ENCODE data around the gene UGDH.
"Not testable (repeated sequence)": the region's sequence is repeated elsewhere in the genome, so short reads cannot be mapped to it uniquely, and the experiment has no call there.

The UGDH gene

GRCh38 chr4:39504538-39504937, 22.7 kb downstream of the UGDH start:
- no peaks in the 10 kb centered on the region for H3K27me3 ChIP-seq (ENCODE audit: control insufficient read depth, insufficient read depth, low read length)
- H3K36me3 ChIP-seq (ENCODE audit: control insufficient read depth, insufficient read depth, low read length), result peaks cover 12% of the 10 kb centered on the region
- no peaks in the 10 kb centered on the region for H3K9me3 ChIP-seq (ENCODE audit: control insufficient read depth, low read length)
- H3K4me3 ChIP-seq (ENCODE audit: low read length), result no peak overlapping the region
- H3K4me1 ChIP-seq (ENCODE audit: control insufficient read depth, insufficient read depth, low read length), result no peaks in the 10 kb centered on the region
- no peak overlapping the region for H3K9ac ChIP-seq (ENCODE audit: low read length)

- not testable (repeated sequence) for H3K36me3 ChIP-seq (ENCODE audit: control insufficient read depth, insufficient read depth, low read length)
Observed at GRCh38 chr4:39502664-39503035, 24.6 kb downstream of the UGDH start.

GRCh38 chr4:39502019-39502663, 25.1 kb downstream of the UGDH start:
- Histone ChIP-seq H3K27me3 (ENCODE audit: control insufficient read depth, insufficient read depth, low read length) (no peaks in the 10 kb centered on the region), H3K4me3 (ENCODE audit: low read length) (no peak overlapping the region), H3K9ac (ENCODE audit: low read length) (no peak overlapping the region), H3K4me1 (ENCODE audit: control insufficient read depth, insufficient read depth, low read length) (no peaks in the 10 kb centered on the region), H3K9me3 (ENCODE audit: control insufficient read depth, low read length) (no peaks in the 10 kb centered on the region), H3K36me3 (ENCODE audit: control insufficient read depth, insufficient read depth, low read length) (peaks cover 5% of the 10 kb centered on the region)

More at GRCh38 chr4:39502664-39503035, 24.6 kb downstream of the UGDH start:
- H3K9me3 ChIP-seq (ENCODE audit: control insufficient read depth, low read length); H3K4me1 ChIP-seq (ENCODE audit: control insufficient read depth, insufficient read depth, low read length); H3K27me3 ChIP-seq (ENCODE audit: control insufficient read depth, insufficient read depth, low read length); H3K9ac ChIP-seq (ENCODE audit: low read length); H3K4me3 ChIP-seq (ENCODE audit: low read length): not testable (repeated sequence)

GRCh38 chr4:39498727-39499020, 28.6 kb downstream of the UGDH start:
- no peaks in the 10 kb centered on the region for H3K27me3 ChIP-seq (ENCODE audit: control insufficient read depth, insufficient read depth, low read length)
- no peaks in the 10 kb centered on the region for H3K36me3 ChIP-seq (ENCODE audit: control insufficient read depth, insufficient read depth, low read length)
- no peaks in the 10 kb centered on the region for H3K9me3 ChIP-seq (ENCODE audit: control insufficient read depth, low read length)
- no peak overlapping the region for H3K9ac ChIP-seq (ENCODE audit: low read length)
- H3K4me3 ChIP-seq (ENCODE audit: low read length), result no peak overlapping the region
- no peaks in the 10 kb centered on the region for H3K4me1 ChIP-seq (ENCODE audit: control insufficient read depth, insufficient read depth, low read length)

- Histone ChIP-seq H3K9ac (ENCODE audit: low read length) (no peak overlapping the region), H3K4me1 (ENCODE audit: control insufficient read depth, insufficient read depth, low read length) (no peaks in the 10 kb centered on the region), H3K36me3 (ENCODE audit: control insufficient read depth, insufficient read depth, low read length) (no peaks in the 10 kb centered on the region), H3K27me3 (ENCODE audit: control insufficient read depth, insufficient read depth, low read length) (no peaks in the 10 kb centered on the region), H3K9me3 (ENCODE audit: control insufficient read depth, low read length) (no peaks in the 10 kb centered on the region), H3K4me3 (ENCODE audit: low read length) (no peak overlapping the region)
Observed at GRCh38 chr4:39497909-39498726, 29.1 kb downstream of the UGDH start.

GRCh38 chr4:39495446-39496213, 31.6 kb downstream of the UGDH start:
- Histone ChIP-seq H3K4me3 (ENCODE audit: low read length) (no peak overlapping the region), H3K36me3 (ENCODE audit: control insufficient read depth, insufficient read depth, low read length) (no peaks in the 10 kb centered on the region), H3K4me1 (ENCODE audit: control insufficient read depth, insufficient read depth, low read length) (no peaks in the 10 kb centered on the region), H3K27me3 (ENCODE audit: control insufficient read depth, insufficient read depth, low read length) (no peaks in the 10 kb centered on the region), H3K9me3 (ENCODE audit: control insufficient read depth, low read length) (no peaks in the 10 kb centered on the region), H3K9ac (ENCODE audit: low read length) (no peak overlapping the region)

GRCh38 chr4:39494354-39494753, 32.9 kb downstream of the UGDH start:
- H3K36me3 ChIP-seq (ENCODE audit: control insufficient read depth, insufficient read depth, low read length), result no peaks in the 10 kb centered on the region
- H3K9me3 ChIP-seq (ENCODE audit: control insufficient read depth, low read length), result no peaks in the 10 kb centered on the region

GRCh38 chr4:39490322-39490721, 36.9 kb downstream of the UGDH start:
- H3K27me3 ChIP-seq (ENCODE audit: control insufficient read depth, insufficient read depth, low read length), result no peaks in the 10 kb centered on the region
- no peak overlapping the region for H3K4me3 ChIP-seq (ENCODE audit: low read length)
- no peaks in the 10 kb centered on the region for H3K4me1 ChIP-seq (ENCODE audit: control insufficient read depth, insufficient read depth, low read length)
- no peaks in the 10 kb centered on the region for H3K9me3 ChIP-seq (ENCODE audit: control insufficient read depth, low read length)
- no peak overlapping the region for H3K9ac ChIP-seq (ENCODE audit: low read length)
- H3K36me3 ChIP-seq (ENCODE audit: control insufficient read depth, insufficient read depth, low read length), result no peaks in the 10 kb centered on the region

More at GRCh38 chr4:39494354-39494753, 32.9 kb downstream of the UGDH start:
- H3K4me3 ChIP-seq (ENCODE audit: low read length), result no peak overlapping the region
- H3K9ac ChIP-seq (ENCODE audit: low read length), result no peak overlapping the region
- H3K4me1 ChIP-seq (ENCODE audit: control insufficient read depth, insufficient read depth, low read length), result no peaks in the 10 kb centered on the region
- no peaks in the 10 kb centered on the region for H3K27me3 ChIP-seq (ENCODE audit: control insufficient read depth, insufficient read depth, low read length)

- Histone ChIP-seq H3K27me3 (ENCODE audit: control insufficient read depth, insufficient read depth, low read length) (no peaks in the 10 kb centered on the region), H3K4me1 (ENCODE audit: control insufficient read depth, insufficient read depth, low read length) (no peaks in the 10 kb centered on the region), H3K9me3 (ENCODE audit: control insufficient read depth, low read length) (no peaks in the 10 kb centered on the region), H3K9ac (ENCODE audit: low read length) (no peak overlapping the region), H3K4me3 (ENCODE audit: low read length) (no peak overlapping the region), H3K36me3 (ENCODE audit: control insufficient read depth, insufficient read depth, low read length) (no peaks in the 10 kb centered on the region)
Observed at GRCh38 chr4:39486221-39486804, 40.9 kb downstream of the UGDH start.

- no peaks in the 10 kb centered on the region for H3K27me3 ChIP-seq (ENCODE audit: control insufficient read depth, insufficient read depth, low read length)
- H3K4me3 ChIP-seq (ENCODE audit: low read length), result no peak overlapping the region
- no peaks in the 10 kb centered on the region for H3K4me1 ChIP-seq (ENCODE audit: control insufficient read depth, insufficient read depth, low read length)
- H3K9ac ChIP-seq (ENCODE audit: low read length), result no peak overlapping the region
- no peaks in the 10 kb centered on the region for H3K36me3 ChIP-seq (ENCODE audit: control insufficient read depth, insufficient read depth, low read length)
- H3K9me3 ChIP-seq (ENCODE audit: control insufficient read depth, low read length), result no peaks in the 10 kb centered on the region
Observed at GRCh38 chr4:39484582-39485272, 42.5 kb downstream of the UGDH start.

GRCh38 chr4:39480902-39481695, 46.1 kb downstream of the UGDH start:
- H3K36me3 ChIP-seq (ENCODE audit: control insufficient read depth, insufficient read depth, low read length), result no peaks in the 10 kb centered on the region
- no peaks in the 10 kb centered on the region for H3K9me3 ChIP-seq (ENCODE audit: control insufficient read depth, low read length)
- no peak overlapping the region for H3K4me3 ChIP-seq (ENCODE audit: low read length)
- H3K9ac ChIP-seq (ENCODE audit: low read length), result no peak overlapping the region
- no peaks in the 10 kb centered on the region for H3K27me3 ChIP-seq (ENCODE audit: control insufficient read depth, insufficient read depth, low read length)
- no peaks in the 10 kb centered on the region for H3K4me1 ChIP-seq (ENCODE audit: control insufficient read depth, insufficient read depth, low read length)

Data from mucosa of stomach (tissue), 1 donor.